GM18519 (cell line): ENCODE results near the gene MECP2.

ENCODE experiments used
- ATAC-seq: cut with Tn5 transposase; IDR thresholded peaks from one replicate; pipeline ENCODE4 v1.9.1; 2021; ENCODE audit warnings: mild to moderate bottlenecking, moderate library complexity; ENCODE audit not compliant: unreplicated experiment, low FRiP score

The MECP2 gene

DNA sequence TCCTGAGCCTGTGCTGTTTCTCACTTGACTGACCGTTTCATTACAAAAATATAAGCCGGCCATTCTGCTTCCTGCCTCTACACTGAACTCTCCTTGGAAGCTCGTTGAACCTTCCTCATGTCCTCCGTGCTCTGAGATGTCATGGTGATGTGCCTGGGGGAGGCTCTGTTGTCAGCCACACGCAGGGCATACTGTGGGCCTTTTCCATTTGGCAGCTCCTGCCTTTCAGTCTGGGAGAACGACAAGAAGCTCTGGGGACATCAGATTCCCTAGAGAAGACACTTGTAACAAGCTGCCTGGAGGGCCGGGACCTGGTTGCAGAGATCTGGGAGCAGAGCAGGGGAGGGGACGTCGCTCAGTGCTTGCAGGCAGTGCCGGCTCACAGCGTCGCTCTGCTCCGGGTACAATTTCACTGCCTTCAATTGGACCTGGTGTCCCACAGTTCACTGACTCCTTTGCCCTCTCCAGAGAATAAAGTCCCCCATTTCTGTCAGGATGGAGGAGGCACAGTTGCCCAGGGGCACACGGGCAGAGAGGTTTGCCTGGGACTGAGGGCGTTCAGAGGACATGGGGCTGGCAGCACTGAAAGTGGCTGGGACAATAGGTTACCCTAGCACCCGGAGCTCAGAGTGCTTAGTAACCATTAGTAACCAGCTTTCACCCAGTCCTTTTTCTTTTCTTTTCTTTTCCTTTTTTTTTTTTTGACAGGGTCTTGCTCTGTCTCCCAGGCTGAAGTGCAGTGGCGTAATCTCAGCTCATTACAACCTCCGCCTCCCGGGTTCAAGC, 19.1 kb upstream of the MECP2 start:
- no peak for ATAC-seq

GRCh38 chrX:154115750-154116149, 18.2 kb upstream of the MECP2 start:
- ATAC-seq, result no peak

DNA sequence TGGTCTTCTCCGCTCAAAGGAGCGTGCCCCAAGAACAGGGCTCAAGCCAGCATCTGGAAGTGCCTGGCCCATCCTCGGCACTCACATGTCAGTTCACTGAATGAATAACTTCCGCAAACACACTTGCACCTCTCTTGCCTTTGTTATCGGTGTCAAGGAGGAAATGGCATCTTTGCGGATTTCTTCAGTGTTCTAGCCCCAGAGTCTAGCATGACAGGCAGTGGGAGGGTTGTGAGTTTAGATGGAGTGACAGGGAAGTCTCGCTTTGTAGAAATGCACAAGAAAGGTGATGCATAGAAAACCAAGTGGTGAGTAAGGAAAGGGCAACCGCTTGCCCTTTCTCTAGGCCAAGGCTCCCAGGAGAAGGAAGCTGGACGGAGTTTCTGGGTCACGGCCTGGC, 17.6 kb upstream of the MECP2 start:
- no peak for ATAC-seq

DNA sequence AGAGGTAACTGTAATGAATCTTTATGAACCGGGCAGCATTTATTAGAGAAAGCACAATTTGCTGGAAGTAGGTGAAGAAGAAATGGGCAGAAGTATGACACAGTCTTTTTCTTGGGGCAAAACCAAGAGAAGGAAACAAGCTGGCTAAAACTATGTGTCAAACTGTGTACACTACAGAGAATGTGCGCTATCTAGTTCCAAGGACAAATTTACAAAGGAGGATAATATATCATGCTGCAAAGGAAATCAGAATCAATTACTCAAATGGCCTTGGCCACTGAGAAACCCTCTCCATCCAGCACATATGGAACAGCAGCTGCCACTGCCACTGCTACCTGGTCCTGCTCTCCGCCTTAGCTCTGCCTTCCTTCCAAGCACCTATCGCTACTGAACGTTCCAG, 17.1 kb upstream of the MECP2 start:
- ATAC-seq, result no peak

DNA sequence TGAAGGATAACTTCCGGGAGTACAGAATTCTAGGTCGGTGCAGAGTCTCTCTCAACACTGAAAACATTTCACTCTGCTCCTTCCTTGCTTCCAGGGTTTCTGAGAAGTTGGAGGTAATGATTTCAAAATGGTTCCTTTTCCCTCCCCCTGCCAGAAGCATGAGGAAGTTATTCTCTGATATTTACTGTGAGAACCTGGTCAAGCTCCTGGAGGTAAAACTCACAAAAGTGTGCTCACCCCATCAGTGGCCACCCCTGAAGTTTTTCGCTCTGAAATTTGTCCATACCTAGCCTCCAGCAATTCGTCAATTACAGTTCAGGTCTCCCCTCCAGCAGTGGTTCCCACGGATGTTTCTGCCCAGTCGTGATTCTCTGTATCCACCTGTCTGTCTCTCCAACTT, 16.2 kb upstream of the MECP2 start:
- ATAC-seq, result no peak

GRCh38 chrX:154098551-154098950, 1.0 kb upstream of the MECP2 start:
- no peak for ATAC-seq

DNA sequence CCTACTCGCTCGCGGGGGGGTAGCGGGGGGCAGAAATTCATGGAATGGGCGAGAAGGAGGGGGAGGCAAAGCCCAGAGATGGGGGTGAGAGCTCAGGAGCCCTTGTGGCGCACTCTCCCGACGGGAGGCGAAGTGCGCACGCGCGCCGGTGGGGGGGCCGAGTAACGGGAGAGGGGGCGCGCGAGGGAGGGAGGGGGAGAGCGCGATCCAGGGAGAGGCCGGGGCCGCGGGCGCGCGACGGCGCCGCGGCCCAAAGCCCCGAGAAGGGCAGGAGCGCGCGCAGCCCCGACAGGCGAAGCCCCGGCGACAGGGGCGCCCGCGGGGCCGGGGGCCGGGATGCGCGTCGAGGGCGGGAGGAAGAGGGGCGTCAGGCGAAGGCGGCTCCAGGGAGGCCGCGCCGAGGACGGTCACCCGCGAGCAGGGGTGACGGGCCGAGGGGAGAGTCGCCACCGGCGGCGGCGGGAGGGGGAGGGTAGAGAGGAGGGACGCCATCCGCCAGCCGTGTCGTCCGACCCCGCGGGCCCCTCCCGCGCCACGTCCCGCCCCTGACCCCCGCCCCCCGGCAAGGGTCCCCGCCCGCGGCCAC, 421 bp downstream of the MECP2 start:
- peak; percentile 28 for ATAC-seq

DNA sequence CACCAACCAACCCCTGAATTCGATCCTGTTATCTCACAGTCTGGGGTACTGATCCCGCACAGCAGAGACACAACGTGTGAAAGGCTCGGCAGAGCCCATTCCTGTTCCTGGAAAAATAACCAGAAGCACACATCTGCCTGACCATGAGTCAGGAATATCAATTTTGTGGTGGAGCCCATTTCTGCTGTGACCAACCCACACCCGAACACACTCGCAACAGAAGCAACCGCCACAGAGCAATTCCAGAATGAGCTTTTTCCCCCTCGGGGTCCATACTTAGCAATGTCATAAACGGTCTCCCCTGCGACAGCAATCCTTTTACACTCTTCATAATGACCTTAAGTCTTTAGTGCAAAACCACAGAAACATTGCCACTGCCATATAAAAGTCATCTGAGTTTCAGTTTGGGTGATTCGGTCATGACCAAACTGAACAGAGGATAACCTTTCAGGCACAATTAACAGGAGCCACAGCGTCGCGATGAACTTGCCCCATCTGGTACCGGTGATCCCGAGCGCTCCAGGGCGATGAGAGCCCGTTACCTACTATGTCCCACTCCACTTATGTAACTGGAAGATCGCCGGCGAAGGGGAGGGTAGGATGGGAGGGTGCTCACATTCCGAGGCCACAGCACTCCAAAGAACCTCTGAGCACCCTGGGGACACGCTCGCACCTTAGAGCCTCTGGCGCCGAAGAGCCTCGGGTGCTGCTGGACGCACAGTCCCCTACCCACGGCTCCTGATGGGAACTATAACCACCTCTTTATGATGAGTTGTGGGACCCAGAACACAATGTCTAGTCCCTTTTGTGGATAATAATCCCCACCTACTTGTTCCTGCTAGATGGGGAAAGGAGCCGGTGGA, 1.1 kb downstream of the MECP2 start:
- ATAC-seq, result no peak

- ATAC-seq, result no peak
Observed at GRCh38 chrX:154094833-154095232, 2.7 kb downstream of the MECP2 start.

GRCh38 chrX:154093965-154094364, 3.6 kb downstream of the MECP2 start:
- no peak for ATAC-seq

GRCh38 chrX:154092371-154092770, 5.1 kb downstream of the MECP2 start:
- no peak for ATAC-seq

- ATAC-seq, result no peak
Observed at GRCh38 chrX:154091678-154092077, 5.8 kb downstream of the MECP2 start.

- no peak for ATAC-seq
Observed at GRCh38 chrX:154090731-154091130, 6.8 kb downstream of the MECP2 start.

GRCh38 chrX:154084449-154085300, 12.8 kb downstream of the MECP2 start:
- no peak for ATAC-seq

DNA sequence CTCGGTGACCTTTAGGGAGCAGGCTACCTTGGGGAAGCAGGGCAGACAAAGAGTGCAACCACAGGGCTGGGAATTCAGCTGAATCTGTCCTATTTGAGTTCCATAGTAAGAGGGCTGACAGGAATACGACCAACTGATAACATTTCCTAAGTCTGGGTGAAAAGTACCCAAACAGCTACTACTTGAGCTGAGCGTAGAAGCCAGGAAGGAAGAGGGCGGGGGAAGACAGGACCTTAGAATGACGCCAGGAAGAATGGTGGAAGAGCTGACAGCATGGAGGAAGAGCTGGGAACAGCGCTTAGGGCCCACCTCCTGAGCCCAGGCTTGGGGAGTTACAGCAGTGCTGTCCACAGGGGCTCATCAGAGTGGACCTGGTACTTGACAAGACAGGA, 14.4 kb downstream of the MECP2 start:
- ATAC-seq, result no peak

- ATAC-seq, result no peak
Observed at GRCh38 chrX:154082396-154083125, 15.0 kb downstream of the MECP2 start.

- ATAC-seq, result no peak
Observed at GRCh38 chrX:154077101-154077500, 20.4 kb downstream of the MECP2 start.

- ATAC-seq, result no peak
Observed at GRCh38 chrX:154074199-154074598, 23.3 kb downstream of the MECP2 start.

DNA sequence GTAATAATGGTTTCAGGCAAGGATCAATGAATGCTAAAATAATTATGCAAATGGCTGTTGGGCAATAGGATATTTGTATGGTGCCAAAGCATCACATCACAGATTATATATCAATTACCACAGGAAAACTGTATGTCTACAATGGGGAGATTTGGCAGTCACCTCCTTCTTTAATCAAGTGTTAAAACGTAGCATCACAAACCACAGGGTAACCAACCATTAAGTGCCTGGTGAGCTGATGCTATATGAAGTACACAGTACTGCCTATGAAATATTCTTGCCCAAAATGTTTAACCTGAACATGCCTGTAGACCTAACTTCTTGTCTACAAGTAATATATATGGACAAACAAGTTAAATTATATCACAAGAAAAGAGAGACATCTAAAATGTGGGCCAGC, 25.3 kb downstream of the MECP2 start:
- no peak for ATAC-seq

GRCh38 chrX:154068560-154068959, 29.0 kb downstream of the MECP2 start:
- ATAC-seq, result no peak
